ENCODE results near the gene POU2F1. TPM values are rescaled to one million over a fixed set of nuclear protein-coding genes. Genes with fewer than 3 reads are reported as not detected.

Gene POU2F1
- total RNA-seq, 1 experiment from 2014 or later, result 29.6 TPM

GRCh38 chr1:167184081-167184480, 36.6 kb upstream of the POU2F1 start:
- Histone ChIP-seq H3K36me3 (ENCODE audit: control insufficient read depth, insufficient read depth, low read length) (no peaks in the 10 kb centered on the region), H3K9me3 (no peaks in the 10 kb centered on the region), H3K4me3 (ENCODE audit: low read depth, low read length) (no peak overlapping the region), H3K27me3 (replicated peaks; ENCODE audit: control insufficient read depth, insufficient read depth, low read length) (no peaks in the 10 kb centered on the region), H3K4me1 (no peaks in the 10 kb centered on the region)
- Mint-ChIP-seq H3K36me3 (ENCODE audit: insufficient read depth, unreplicated experiment) (no peaks in the 10 kb centered on the region), H3K9me3 (ENCODE audit: unreplicated experiment) (no peaks in the 10 kb centered on the region), H3K27me3 (ENCODE audit: insufficient read depth, unreplicated experiment) (peaks cover 2% of the 10 kb centered on the region), H3K27ac (ENCODE audit: unreplicated experiment) (no peak overlapping the region), H3K4me1 (ENCODE audit: low read depth, unreplicated experiment) (no peaks in the 10 kb centered on the region), H3K4me3 (ENCODE audit: unreplicated experiment) (no peak overlapping the region)
- BruUV-seq (replicated peaks), result no TSS peak
- intact Hi-C loops (cut with micrococcal nuclease; ENCODE audit: unreplicated experiment), result loop anchor here (1.0 kb wide), 1 partner anchor 113 kb away; no protein-coding TSS in a partner anchor
- ChIA-PET POLR2A (no interaction called here), CTCF (no interaction called here)
- TF ChIP-seq, protein P1, sequence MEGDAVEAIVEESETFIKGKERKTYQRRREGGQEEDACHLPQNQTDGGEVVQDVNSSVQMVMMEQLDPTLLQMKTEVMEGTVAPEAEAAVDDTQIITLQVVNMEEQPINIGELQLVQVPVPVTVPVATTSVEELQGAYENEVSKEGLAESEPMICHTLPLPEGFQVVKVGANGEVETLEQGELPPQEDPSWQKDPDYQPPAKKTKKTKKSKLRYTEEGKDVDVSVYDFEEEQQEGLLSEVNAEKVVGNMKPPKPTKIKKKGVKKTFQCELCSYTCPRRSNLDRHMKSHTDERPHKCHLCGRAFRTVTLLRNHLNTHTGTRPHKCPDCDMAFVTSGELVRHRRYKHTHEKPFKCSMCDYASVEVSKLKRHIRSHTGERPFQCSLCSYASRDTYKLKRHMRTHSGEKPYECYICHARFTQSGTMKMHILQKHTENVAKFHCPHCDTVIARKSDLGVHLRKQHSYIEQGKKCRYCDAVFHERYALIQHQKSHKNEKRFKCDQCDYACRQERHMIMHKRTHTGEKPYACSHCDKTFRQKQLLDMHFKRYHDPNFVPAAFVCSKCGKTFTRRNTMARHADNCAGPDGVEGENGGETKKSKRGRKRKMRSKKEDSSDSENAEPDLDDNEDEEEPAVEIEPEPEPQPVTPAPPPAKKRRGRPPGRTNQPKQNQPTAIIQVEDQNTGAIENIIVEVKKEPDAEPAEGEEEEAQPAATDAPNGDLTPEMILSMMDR (IDR thresholded peaks at IDR 0.05; ENCODE audit: insufficient read depth in 1 of 2, low read depth in 1 of 2, low read length in 1 of 2, severe bottlenecking in 1 of 2, unreplicated experiment in 1 of 2), result no peak
- DNase-seq, result no peak

GRCh38 chr1:167185062-167185461, 35.6 kb upstream of the POU2F1 start:
- H3K4me1 ChIP-seq, result no peaks in the 10 kb centered on the region
- no peaks in the 10 kb centered on the region for H3K36me3 ChIP-seq (ENCODE audit: control insufficient read depth, insufficient read depth, low read length)
- TF ChIP-seq, protein P1 (IDR thresholded peaks at IDR 0.05; ENCODE audit: insufficient read depth in 1 of 2, low read depth in 1 of 2, low read length in 1 of 2, severe bottlenecking in 1 of 2, unreplicated experiment in 1 of 2), result no peak
- H3K4me1 Mint-ChIP-seq (ENCODE audit: low read depth, unreplicated experiment), result no peaks in the 10 kb centered on the region
- no peak for DNase-seq
- no peaks in the 10 kb centered on the region for H3K9me3 Mint-ChIP-seq (ENCODE audit: unreplicated experiment)
- H3K36me3 Mint-ChIP-seq (ENCODE audit: insufficient read depth, unreplicated experiment), result no peaks in the 10 kb centered on the region
- no peaks in the 10 kb centered on the region for H3K9me3 ChIP-seq
- POLR2A ChIA-PET, result no interaction called here
- H3K4me3 Mint-ChIP-seq (ENCODE audit: unreplicated experiment), result no peak overlapping the region
- no peaks in the 10 kb centered on the region for H3K27me3 ChIP-seq (replicated peaks; ENCODE audit: control insufficient read depth, insufficient read depth, low read length)
- H3K27me3 Mint-ChIP-seq (ENCODE audit: insufficient read depth, unreplicated experiment), result peaks cover 2% of the 10 kb centered on the region
- CTCF ChIA-PET, result no interaction called here
- intact Hi-C loops (cut with micrococcal nuclease; ENCODE audit: unreplicated experiment), result no loop called here
- H3K27ac Mint-ChIP-seq (ENCODE audit: unreplicated experiment), result no peak overlapping the region
- no peak overlapping the region for H3K4me3 ChIP-seq (ENCODE audit: low read depth, low read length)
- BruUV-seq (replicated peaks), result no TSS peak

- no peak overlapping the region for H3K4me3 ChIP-seq (ENCODE audit: low read depth, low read length)
- no peaks in the 10 kb centered on the region for H3K27me3 ChIP-seq (replicated peaks; ENCODE audit: control insufficient read depth, insufficient read depth, low read length)
- Mint-ChIP-seq H3K27ac (ENCODE audit: unreplicated experiment) (no peak overlapping the region), H3K9me3 (ENCODE audit: unreplicated experiment) (no peaks in the 10 kb centered on the region), H3K4me1 (ENCODE audit: low read depth, unreplicated experiment) (no peaks in the 10 kb centered on the region), H3K36me3 (ENCODE audit: insufficient read depth, unreplicated experiment) (no peaks in the 10 kb centered on the region), H3K4me3 (ENCODE audit: unreplicated experiment) (no peak overlapping the region), H3K27me3 (ENCODE audit: insufficient read depth, unreplicated experiment) (no peaks in the 10 kb centered on the region)
- intact Hi-C loops (cut with micrococcal nuclease; ENCODE audit: unreplicated experiment), result no loop called here
- ChIA-PET CTCF (no interaction called here), POLR2A (no interaction called here)
- no peaks in the 10 kb centered on the region for H3K4me1 ChIP-seq
- H3K9me3 ChIP-seq, result no peaks in the 10 kb centered on the region
- DNase-seq, result no peak
- no peaks in the 10 kb centered on the region for H3K36me3 ChIP-seq (ENCODE audit: control insufficient read depth, insufficient read depth, low read length)
- BruUV-seq (replicated peaks), result no TSS peak
- TF ChIP-seq, protein P1 (IDR thresholded peaks at IDR 0.05; ENCODE audit: insufficient read depth in 1 of 2, low read depth in 1 of 2, low read length in 1 of 2, severe bottlenecking in 1 of 2, unreplicated experiment in 1 of 2), result no peak
These were observed 34.6 kb upstream of the POU2F1 start for GRCh38 chr1:167185974-167186657.

All from Caco-2 (cell line).